Mononuclear cell (primary cell): ENCODE results near the gene PALLD. TPM values are rescaled to one million over a fixed set of nuclear protein-coding genes. Genes with fewer than 3 reads are reported as not detected.
"Not testable (repeated sequence)": the region's sequence is repeated elsewhere in the genome, so short reads cannot be mapped to it uniquely, and the experiment has no call there.

ENCODE experiments used
- H3K27me3 ChIP-seq: 2 replicates; pipeline ENCODE4 v1.6.0; 2011; ENCODE audit warnings: low read length, control low read depth; ENCODE audit not compliant: insufficient read depth
- H3K4me1 ChIP-seq: 2 replicates; pipeline ENCODE4 v1.5.1; 2011; ENCODE audit warnings: mild to moderate bottlenecking, low read length, control low read depth; ENCODE audit not compliant: insufficient read depth
- H3K4me3 ChIP-seq: 2 replicates; pipeline ENCODE4 v1.5.1; 2011; ENCODE audit warnings: mild to moderate bottlenecking, low read length, moderate library complexity
- H3K9me3 ChIP-seq: 2 replicates; pipeline ENCODE4 v1.5.1; 2011; ENCODE audit warnings: low read depth, mild to moderate bottlenecking, control low read depth, low read length
- total RNA-seq: library from RNA; depleted of rRNA; stranded (reverse); fragments of >200 nt; gene quantifications from one replicate; pipeline ENCODE4 v1.2.3, GENCODE V29; 2012

Gene PALLD
- total RNA-seq, result 1.8 TPM

- no peak within 1 kb of the TSS for H3K4me3 ChIP-seq
- no peaks in the 10 kb centered on the region for H3K4me1 ChIP-seq
- H3K9me3 ChIP-seq, result no peaks in the 10 kb centered on the region
- H3K27me3 ChIP-seq, result no peaks in the 10 kb centered on the region
These were observed at the start of gene PALLD for GRCh38 chr4:168496834-168497233. TSS of gene PALLD (plus strand) at chr4:168497052.

GRCh38 chr4:168449063-168449462 lies 47.8 kb upstream of the PALLD start:
- not testable (repeated sequence) for H3K27me3 ChIP-seq, H3K4me3 ChIP-seq, H3K9me3 ChIP-seq
- H3K4me1 ChIP-seq, result peaks cover 24% of the 10 kb centered on the region

GRCh38 chr4:168449719-168450452 lies 47.0 kb upstream of the PALLD start:
- no peak overlapping the region for H3K4me3 ChIP-seq
- H3K27me3 ChIP-seq, result no peaks in the 10 kb centered on the region
- no peaks in the 10 kb centered on the region for H3K9me3 ChIP-seq
- peaks cover 24% of the 10 kb centered on the region for H3K4me1 ChIP-seq

- Histone ChIP-seq H3K27me3 (no peaks in the 10 kb centered on the region), H3K4me3 (no peak overlapping the region), H3K9me3 (no peaks in the 10 kb centered on the region), H3K4me1 (peaks cover 24% of the 10 kb centered on the region)
These were observed 45.5 kb upstream of the PALLD start for GRCh38 chr4:168451331-168451730.

GRCh38 chr4:168451744-168452390 lies 45.0 kb upstream of the PALLD start:
- H3K27me3 ChIP-seq, result no peaks in the 10 kb centered on the region
- H3K9me3 ChIP-seq, result no peaks in the 10 kb centered on the region
- no peak overlapping the region for H3K4me3 ChIP-seq
- peaks cover 24% of the 10 kb centered on the region for H3K4me1 ChIP-seq

- Histone ChIP-seq H3K4me3 (no peak overlapping the region), H3K4me1 (peaks cover 24% of the 10 kb centered on the region), H3K9me3 (no peaks in the 10 kb centered on the region)
These were observed 43.7 kb upstream of the PALLD start for GRCh38 chr4:168453146-168453545.

GRCh38 chr4:168458256-168458655 lies 38.6 kb upstream of the PALLD start:
- H3K4me1 ChIP-seq, H3K9me3 ChIP-seq, H3K27me3 ChIP-seq, H3K4me3 ChIP-seq: not testable (repeated sequence)

More at GRCh38 chr4:168453146-168453545, 43.7 kb upstream of the PALLD start:
- no peaks in the 10 kb centered on the region for H3K27me3 ChIP-seq

GRCh38 chr4:168461821-168462220 lies 35.0 kb upstream of the PALLD start:
- H3K4me1 ChIP-seq, result no peaks in the 10 kb centered on the region
- H3K9me3 ChIP-seq, result no peaks in the 10 kb centered on the region
- H3K27me3 ChIP-seq, result no peaks in the 10 kb centered on the region
- H3K4me3 ChIP-seq, result no peak overlapping the region

- Histone ChIP-seq H3K4me3 (no peak overlapping the region), H3K27me3 (no peaks in the 10 kb centered on the region), H3K9me3 (no peaks in the 10 kb centered on the region), H3K4me1 (peaks cover 16% of the 10 kb centered on the region)
These were observed 23.9 kb upstream of the PALLD start for GRCh38 chr4:168472920-168473319.

GRCh38 chr4:168474660-168475320 lies 22.1 kb upstream of the PALLD start:
- H3K4me1 ChIP-seq, result peaks cover 33% of the 10 kb centered on the region
- no peak overlapping the region for H3K4me3 ChIP-seq
- no peaks in the 10 kb centered on the region for H3K9me3 ChIP-seq
- H3K27me3 ChIP-seq, result no peaks in the 10 kb centered on the region

- H3K27me3 ChIP-seq, result no peaks in the 10 kb centered on the region
- H3K4me3 ChIP-seq, result no peak overlapping the region
- H3K4me1 ChIP-seq, result peaks cover 33% of the 10 kb centered on the region
- H3K9me3 ChIP-seq, result no peaks in the 10 kb centered on the region
These were observed 21.1 kb upstream of the PALLD start for GRCh38 chr4:168475745-168476144.

GRCh38 chr4:168478868-168479267 lies 18.0 kb upstream of the PALLD start:
- Histone ChIP-seq H3K4me3 (peak overlapping the region; percentile 75), H3K27me3 (no peaks in the 10 kb centered on the region), H3K4me1 (peaks cover 46% of the 10 kb centered on the region), H3K9me3 (no peaks in the 10 kb centered on the region)

- no peaks in the 10 kb centered on the region for H3K27me3 ChIP-seq
- H3K4me1 ChIP-seq, result peaks cover 46% of the 10 kb centered on the region
- H3K4me3 ChIP-seq, result peak overlapping the region; percentile 75
- H3K9me3 ChIP-seq, result no peaks in the 10 kb centered on the region
These were observed 15.8 kb upstream of the PALLD start for GRCh38 chr4:168480931-168481611.

- Histone ChIP-seq H3K4me1 (peaks cover 35% of the 10 kb centered on the region), H3K27me3 (no peaks in the 10 kb centered on the region), H3K4me3 (no peak overlapping the region), H3K9me3 (no peaks in the 10 kb centered on the region)
These were observed 13.0 kb upstream of the PALLD start for GRCh38 chr4:168483811-168484210.

- Histone ChIP-seq H3K4me3 (no peak overlapping the region), H3K9me3 (no peaks in the 10 kb centered on the region), H3K4me1 (peaks cover 26% of the 10 kb centered on the region), H3K27me3 (no peaks in the 10 kb centered on the region)
These were observed 12.2 kb upstream of the PALLD start for GRCh38 chr4:168484626-168485025.
